Measurements from ENCODE around the gene STOML1.

DNA sequence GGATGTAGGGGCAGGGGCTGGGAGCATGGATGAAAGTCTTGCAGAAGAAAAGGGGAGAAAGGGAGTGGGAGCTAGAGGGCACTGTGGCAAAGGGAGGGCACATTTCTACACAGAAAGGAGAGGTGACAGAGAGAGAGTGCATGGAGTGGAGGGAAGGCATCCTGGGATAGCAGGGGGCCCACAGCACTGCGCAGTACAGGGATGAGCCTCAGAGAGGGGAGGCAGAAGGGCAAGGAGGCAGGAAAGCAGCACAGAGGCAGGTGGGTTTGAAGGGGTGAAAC is 5.4 kb downstream of the STOML1 start:
- TF ChIP-seq REST (IDR thresholded peaks at IDR 0.05; ENCODE audit: insufficient read depth in 1 of 2, low read depth in 2 of 2, low read length in 1 of 2) (no peak), CTCF (IDR thresholded peaks at IDR 0.05) (no peak)

All from Panc1 (cell line).